Stomach (tissue), 9 donors: ENCODE results near the gene CERS2. TPM values are rescaled to one million over a fixed set of nuclear protein-coding genes. Genes with fewer than 3 reads are reported as not detected.

ENCODE experiments used
- DNase-seq, 2 donors: peaks; one replicate each; pipeline versions ENCODE4 v3.0.0 to v3.0.0-alpha.2; 2013 to 2019
- H3K27ac ChIP-seq, 5 donors: fragments of 200-600 bp in 4 of 5; sonication (generic) in 4 of 5; one replicate each; pipeline ENCODE4 v1.5.1; 2013 to 2019; ENCODE audit warnings: mild to moderate bottlenecking in 1 of 5, moderate library complexity in 1 of 5
- H3K27me3 ChIP-seq, 3 donors: fragments of 200-600 bp; sonication (generic); one replicate each; pipeline ENCODE4 v1.5.1; 2017 to 2019; ENCODE audit warnings: mixed run types in 1 of 3
- H3K36me3 ChIP-seq, 4 donors: fragments of 200-600 bp; sonication (generic); 1 replicate in 3 of 4; 2 replicates in 1 of 4; pipeline ENCODE4 v1.5.1; 2016 to 2019
- H3K4me1 ChIP-seq, 4 donors: fragments of 200-600 bp; sonication (generic); one replicate each; pipeline ENCODE4 v1.5.1; 2016 to 2019
- H3K4me3 ChIP-seq, 4 donors: fragments of 200-600 bp; sonication (generic) in 3 of 4; one replicate each; pipeline ENCODE4 v1.5.1; 2016 to 2019; ENCODE audit warnings: mild to moderate bottlenecking in 1 of 4
- H3K9me3 ChIP-seq, 4 donors: fragments of 200-600 bp; sonication (generic); one replicate each; pipeline ENCODE4 v1.5.1; 2016 to 2019
- CTCF ChIP-seq, 7 experiments: fragments of 450-650 bp in 4 of 7; fragments of 200-600 bp in 3 of 7; sonication (generic) in 3 of 7; IDR thresholded peaks; one replicate each; pipeline ENCODE4 v1.5.1; 2016 to 2019; ENCODE audit warnings: antibody characterized with exemption in 7 of 7, control low read depth in 2 of 7, mild to moderate bottlenecking in 1 of 7
- EP300 ChIP-seq: sonication (generic); formaldehyde crosslinking; IDR thresholded peaks from one replicate; pipeline ENCODE4 v1.6.1; 2017; ENCODE audit warnings: antibody characterized with exemption
- POLR2A ChIP-seq, 4 donors: fragments of 450-650 bp; IDR thresholded peaks; one replicate each; pipeline ENCODE4 v1.6.1; 2016; ENCODE audit warnings: antibody characterized with exemption in 4 of 4, control low read depth in 2 of 4, mild to moderate bottlenecking in 1 of 4, moderate library complexity in 1 of 4
- POLR2AphosphoS5 ChIP-seq, 3 donors: sonication (generic); formaldehyde crosslinking; IDR thresholded peaks; one replicate each; pipeline ENCODE4 v1.6.1; 2016; ENCODE audit warnings: antibody characterized with exemption in 3 of 3
- WGBS, 5 donors: extraction: QIAGEN DNeasy Blood & Tissue Kit in 3 of 5; methylation state at CpG; one replicate each; pipeline versions ENCODE4 v1.1.5 to v1.1.7; 2013 to 2018; 5-methylcytosine and 5-hydroxymethylcytosine counted together
- intact Hi-C: fragments of 100-400 bp; cut with DNase I; formaldehyde crosslinking; loops from one replicate; pipeline ENCODE4 v1.15.1; 2023; ENCODE audit warnings: low total_unique reads
- polyA plus RNA-seq, 3 donors: library from polyadenylated mRNA; stranded (reverse); fragments of 200-250 nt; gene quantifications; one replicate each; pipeline ENCODE4 v1.2.3, GENCODE V29; 2013
- total RNA-seq, 5 donors: library from RNA; depleted of rRNA; stranded (reverse); fragments of >200 nt; gene quantifications; one replicate each; pipeline versions ENCODE4 v1.1.0 to v1.2.3, GENCODE V29; 2014 to 2016
- donor health status: healthy with polysubstance abuse.
- donor health status: Bipolar disorder and iron deficiency.
- donor health status: healthy.

The CERS2 gene
- total and polyA plus RNA-seq, 8 donors, result 24.9 to 125 (median 106) TPM

GRCh38 chr1:150997949-150998348 is 23.3 kb upstream of the CERS2 start:
- no peaks in the 10 kb centered on the region for H3K9me3 ChIP-seq
- peaks cover 33 to 72% (median 61%) of the 10 kb centered on the region in 4 donors for H3K36me3 ChIP-seq
- no peak overlapping the region for H3K4me3 ChIP-seq
- DNase-seq, result no peak
- TF ChIP-seq CTCF (IDR thresholded peaks at IDR 0.05) (no peak), EP300 (no peak), POLR2AphosphoS5 (IDR thresholded peaks at IDR 0.05) (no peak), POLR2A (IDR thresholded peaks at IDR 0.05) (no peak)
- H3K27ac ChIP-seq, result no peak overlapping the region
- intact Hi-C loops, result no loop called here
- WGBS, 5 donors, result 53 to 70% (median 62%) methylated on average over 5 of the region's 5 CpGs
- H3K27me3 ChIP-seq, result no peaks in the 10 kb centered on the region
- H3K4me1 ChIP-seq, result peaks cover under 1 to 36% (median 17%) of the 10 kb centered on the region in 4 donors

- DNase-seq, result no peak
Observed at GRCh38 chr1:150997126-150997872, 22.7 kb upstream of the CERS2 start.

GRCh38 chr1:150995896-150996295 is 21.3 kb upstream of the CERS2 start:
- peak in 5 of 7 experiments; percentile 75 to 93 (median 89) for TF ChIP-seq CTCF (IDR thresholded peaks at IDR 0.05)
- TF ChIP-seq POLR2A (IDR thresholded peaks at IDR 0.05), result no peak
- TF ChIP-seq POLR2AphosphoS5 (IDR thresholded peaks at IDR 0.05), result peak in 2 of 3 donors; percentile 11 to 13
- TF ChIP-seq EP300, result no peak
- DNase-seq, result peak; percentile 45 to 47
- intact Hi-C loops, result no loop called here
- Histone ChIP-seq H3K36me3 (peaks cover 26 to 55% (median 46%) of the 10 kb centered on the region in 4 donors), H3K4me1 (peaks cover 0 to 20% (median 6%) of the 10 kb centered on the region in 4 donors), H3K9me3 (no peaks in the 10 kb centered on the region), H3K27ac (peak overlapping the region in 2 of 5 donors; percentile 48 to 73), H3K4me3 (no peak overlapping the region), H3K27me3 (no peaks in the 10 kb centered on the region)
- 25 to 35% (median 26%) methylated on average over 9 of the region's 9 CpGs for WGBS, 5 donors

More at GRCh38 chr1:150997126-150997872, 22.7 kb upstream of the CERS2 start:
- TF ChIP-seq POLR2A (IDR thresholded peaks at IDR 0.05) (no peak), POLR2AphosphoS5 (IDR thresholded peaks at IDR 0.05) (no peak), EP300 (no peak), CTCF (IDR thresholded peaks at IDR 0.05) (no peak)
- H3K36me3 ChIP-seq, result peaks cover 33 to 69% (median 59%) of the 10 kb centered on the region in 4 donors
- WGBS, 5 donors, result 80 to 92% (median 83%) methylated on average over 17 to 20 of the region's 20 CpGs
- no peaks in the 10 kb centered on the region for H3K9me3 ChIP-seq
- intact Hi-C loops, result no loop called here
- peaks cover 0 to 29% (median 11%) of the 10 kb centered on the region in 4 donors for H3K4me1 ChIP-seq
- no peaks in the 10 kb centered on the region for H3K27me3 ChIP-seq
- no peak overlapping the region for H3K4me3 ChIP-seq
- no peak overlapping the region for H3K27ac ChIP-seq

- TF ChIP-seq POLR2AphosphoS5 (IDR thresholded peaks at IDR 0.05) (no peak), CTCF (IDR thresholded peaks at IDR 0.05) (no peak), EP300 (no peak), POLR2A (IDR thresholded peaks at IDR 0.05) (no peak)
- Histone ChIP-seq H3K36me3 (peaks cover 26 to 51% (median 41%) of the 10 kb centered on the region in 4 donors), H3K4me3 (no peak overlapping the region), H3K27ac (peak overlapping the region in 3 of 5 donors; percentile 27 to 73 (median 48)), H3K9me3 (no peaks in the 10 kb centered on the region), H3K4me1 (peaks cover 0 to 19% (median 6%) of the 10 kb centered on the region in 4 donors), H3K27me3 (no peaks in the 10 kb centered on the region)
- WGBS, 5 donors, result 46 to 57% (median 53%) methylated on average over 4 of the region's 4 CpGs
- DNase-seq, result no peak
- intact Hi-C loops, result no loop called here
Observed at GRCh38 chr1:150995460-150995859, 20.8 kb upstream of the CERS2 start.
